OCI-LY7 (cell line): ENCODE data around the gene FNDC10. TPM values are rescaled to one million over a fixed set of nuclear protein-coding genes. Genes with fewer than 3 reads are reported as not detected.
"Not testable (repeated sequence)": the region's sequence is repeated elsewhere in the genome, so short reads cannot be mapped to it uniquely, and the experiment has no call there.

Experiments used
- BruUV-seq: library from RNA; stranded (reverse); fragments of 400-500 nt; replicated peaks from 2 replicates; lab custom pipeline; 2021; lab: Mats Ljungman, UMichigan
- CTCF ChIA-PET: fragments of 300-600 bp; sonication (Branson Sonifier 250); formaldehyde crosslinking; loops from one replicate; lab custom pipeline; 2022; ENCODE audit warnings: antibody characterized with exemption; ENCODE audit not compliant: unreplicated experiment; lab: Charles Lee
- POLR2A ChIA-PET: fragments of 300-600 bp; sonication (Branson Sonifier 250); formaldehyde crosslinking; loops from one replicate; lab custom pipeline; 2022; ENCODE audit warnings: antibody characterized with exemption; lab: Charles Lee
- DNase-seq: peaks from one replicate; pipeline ENCODE4 v3.0.0-alpha.2; 2015; ENCODE audit warnings: low spot score
- H2AFZ ChIP-seq: fragments of 200-600 bp; sonication (generic), shearing (Covaris generic); 2 replicates; pipeline ENCODE4 v1.6.1; 2014; ENCODE audit warnings: mild to moderate bottlenecking, antibody characterized with exemption, low read length, moderate library complexity
- H3K27ac ChIP-seq: fragments of 200-600 bp; sonication (generic); 2 replicates; pipeline ENCODE4 v1.5.1; 2014; ENCODE audit warnings: mixed run types, low read depth, mild to moderate bottlenecking, moderate library complexity, low read length, inconsistent platforms; ENCODE audit not compliant: poor library complexity, severe bottlenecking
- H3K36me3 ChIP-seq: fragments of 200-600 bp; sonication (generic); 2 replicates; pipeline ENCODE4 v1.6.1; 2014; ENCODE audit warnings: mild to moderate bottlenecking, antibody characterized with exemption, low read length, moderate library complexity, mixed read lengths; ENCODE audit not compliant: insufficient read depth
- H3K4me1 ChIP-seq: fragments of 200-600 bp; sonication (generic); 2 replicates; pipeline ENCODE4 v1.5.1; 2014; ENCODE audit warnings: mild to moderate bottlenecking, low read length; ENCODE audit not compliant: insufficient read depth, poor library complexity, severe bottlenecking
- H3K4me2 ChIP-seq: fragments of 200-600 bp; sonication (generic); 2 replicates; pipeline ENCODE4 v1.6.1; 2014; ENCODE audit warnings: mild to moderate bottlenecking, low read length
- H3K4me3 ChIP-seq: fragments of 200-600 bp; sonication (generic); 2 replicates; pipeline ENCODE4 v1.5.1; 2014; ENCODE audit warnings: mild to moderate bottlenecking, low read depth, low read length; ENCODE audit not compliant: poor library complexity, severe bottlenecking
- H3K79me2 ChIP-seq: fragments of 200-600 bp; sonication (generic); 2 replicates; pipeline ENCODE4 v1.6.1; 2016; ENCODE audit warnings: low read depth, mild to moderate bottlenecking, low read length, moderate library complexity, mixed read lengths; ENCODE audit not compliant: insufficient read depth
- H3K9me2 ChIP-seq: fragments of 200-600 bp; sonication (generic); 2 replicates; pipeline ENCODE4 v1.6.1; 2016; ENCODE audit warnings: mild to moderate bottlenecking, low read length, mixed read lengths; ENCODE audit not compliant: insufficient read depth
- H3K9me3 ChIP-seq: fragments of 200-600 bp; sonication (generic); 2 replicates; pipeline ENCODE4 v1.6.1; 2014; ENCODE audit warnings: mild to moderate bottlenecking, mixed run types, low read length, mixed read lengths
- H4K20me1 ChIP-seq: fragments of 200-600 bp; sonication (generic); 2 replicates; pipeline ENCODE4 v1.6.1; 2014; ENCODE audit warnings: mild to moderate bottlenecking, antibody characterized with exemption, low read length, moderate library complexity, mixed read lengths; ENCODE audit not compliant: insufficient read depth
- CTCF ChIP-seq: fragments of 200-600 bp; sonication (generic); conservative IDR thresholded peaks from 2 replicates; pipeline ENCODE4 v1.5.1; 2014; ENCODE audit warnings: mild to moderate bottlenecking, antibody characterized with exemption, low read length, moderate library complexity, mixed read lengths
- EZH2phosphoT487 ChIP-seq: fragments of 200-600 bp; sonication (generic); IDR thresholded peaks from 2 replicates; pipeline ENCODE4 v1.6.1; 2018; ENCODE audit warnings: low read depth, borderline replicate concordance, mild to moderate bottlenecking, mixed run types, antibody characterized with exemption, low read length, moderate library complexity, mixed read lengths
- intact Hi-C: fragments of 100-400 bp; cut with micrococcal nuclease; formaldehyde crosslinking; loops from one replicate; pipeline ENCODE4 v1.10.0; 2022; ENCODE audit not compliant: unreplicated experiment
- total RNA-seq, 2 experiments: library from RNA; depleted of rRNA in 1 of 2; stranded (reverse); fragments of >200 nt in 1 of 2; shearing (Covaris generic) in 1 of 2; gene quantifications; 2 replicates each; pipeline ENCODE4 v1.2.3, GENCODE V29; 2014 to 2022

Gene FNDC10
- total RNA-seq, 2 experiments from 2014 or later = 1.3 to 2.7 TPM

DNA sequence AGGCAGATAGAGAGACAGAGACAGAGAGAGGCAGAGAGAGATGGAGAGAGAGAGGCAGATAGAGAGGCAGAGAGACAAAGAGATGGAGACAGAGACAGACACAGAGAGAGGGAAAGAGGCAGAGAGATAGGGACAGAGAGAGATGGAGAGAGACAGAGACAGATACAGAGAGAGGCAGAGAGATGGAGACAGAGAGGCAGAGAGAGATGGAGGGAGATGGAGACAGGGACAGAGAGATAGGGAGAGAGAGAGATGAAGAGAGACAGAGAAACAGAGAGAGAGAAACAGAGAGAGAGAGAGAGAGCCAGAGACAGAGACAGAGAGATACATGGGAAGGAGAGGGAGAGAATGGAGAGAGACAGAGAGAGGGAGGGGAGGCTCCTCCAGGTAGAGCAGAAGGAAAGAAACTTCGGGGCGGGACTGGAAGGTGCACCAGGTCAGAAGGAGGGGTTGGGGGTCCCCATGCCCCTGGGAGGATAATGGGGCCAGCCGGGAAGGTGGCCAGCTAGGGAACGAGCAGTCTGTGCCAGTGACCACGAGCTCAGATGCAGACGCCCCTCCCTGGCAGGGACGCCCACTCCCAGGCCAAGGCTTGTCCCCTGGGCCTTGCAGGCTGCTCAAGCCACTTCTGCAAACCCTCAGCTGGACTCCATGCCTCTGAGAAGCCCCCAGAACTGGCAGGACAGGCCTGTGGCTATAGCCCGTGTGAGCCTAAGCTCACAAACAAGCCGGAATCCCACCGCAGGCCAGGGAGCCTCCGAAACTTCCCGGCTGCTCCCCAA is 3.3 kb downstream of the FNDC10 start:
- Histone ChIP-seq H3K4me2 (no peak overlapping the region), H3K36me3 (no peaks in the 10 kb centered on the region), H3K79me2 (no peaks in the 10 kb centered on the region), H4K20me1 (no peaks in the 10 kb centered on the region), H3K4me1 (no peaks in the 10 kb centered on the region), H3K9me3 (no peaks in the 10 kb centered on the region), H3K9me2 (no peaks in the 10 kb centered on the region), H3K27ac (no peak overlapping the region), H2AFZ (no peak overlapping the region), H3K4me3 (no peak overlapping the region)
- BruUV-seq = no TSS peak
- ChIA-PET POLR2A (no interaction called here), CTCF (no interaction called here)
- intact Hi-C loops = no loop called here
- no peak for DNase-seq
- TF ChIP-seq EZH2phosphoT487 (no peak), CTCF (no peak)

DNA sequence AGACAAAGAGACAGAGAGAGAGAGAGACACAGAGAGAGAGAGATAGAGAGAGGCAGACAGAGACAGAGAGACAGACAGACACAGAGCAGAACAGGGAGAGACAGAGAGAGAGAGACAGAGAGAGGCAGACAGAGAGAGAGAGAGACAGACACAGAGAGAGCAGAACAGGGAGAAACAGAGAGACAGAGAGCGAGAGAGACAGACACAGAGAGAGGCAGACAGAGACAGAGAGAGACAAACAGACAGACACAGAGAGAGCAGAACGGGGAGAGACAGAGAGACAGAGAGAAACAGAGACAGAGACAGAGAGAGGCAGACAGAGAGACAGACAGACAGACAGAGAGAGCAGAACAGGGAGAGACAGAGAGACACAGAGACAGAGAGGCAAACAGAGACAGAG is 4.6 kb downstream of the FNDC10 start:
- intact Hi-C loops, BruUV-seq, POLR2A ChIA-PET: not testable (repeated sequence)

DNA sequence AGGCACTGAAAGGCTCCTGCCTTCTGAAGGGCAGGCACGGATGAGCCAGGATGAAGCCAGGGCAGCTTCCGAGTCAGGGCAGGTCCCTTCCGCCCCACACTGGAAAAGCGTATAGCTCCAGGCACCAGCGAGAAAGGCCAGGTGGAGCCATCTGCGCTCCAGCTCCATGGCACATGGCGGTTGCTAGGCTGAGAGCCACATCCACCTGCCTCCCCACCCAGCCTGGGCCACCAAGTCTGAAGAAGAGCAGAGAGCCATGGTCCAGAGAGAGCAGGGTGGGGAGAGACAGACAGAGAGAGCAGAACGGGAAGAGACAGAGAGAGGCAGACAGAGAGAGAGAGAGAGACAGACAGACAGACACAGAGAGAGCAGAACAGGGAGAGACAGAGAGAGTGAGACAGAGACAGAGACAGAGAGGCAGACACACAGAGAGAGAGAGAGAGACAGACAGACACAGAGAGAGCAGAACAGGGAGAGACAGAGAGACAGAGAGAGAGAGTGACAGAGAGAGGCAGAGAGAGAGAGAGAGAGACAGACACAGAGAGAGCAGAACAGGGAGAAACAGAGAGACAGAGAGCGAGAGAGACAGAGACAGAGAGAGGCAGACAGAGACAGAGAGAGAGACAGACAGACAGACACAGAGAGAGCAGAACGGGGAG is 5.2 kb downstream of the FNDC10 start:
- Histone ChIP-seq H3K79me2 (no peaks in the 10 kb centered on the region), H2AFZ (no peak overlapping the region), H3K4me3 (no peak overlapping the region), H4K20me1 (no peaks in the 10 kb centered on the region), H3K9me2 (no peaks in the 10 kb centered on the region), H3K4me2 (no peak overlapping the region), H3K4me1 (no peaks in the 10 kb centered on the region), H3K9me3 (no peaks in the 10 kb centered on the region), H3K36me3 (no peaks in the 10 kb centered on the region), H3K27ac (no peak overlapping the region)
- POLR2A ChIA-PET = no interaction called here
- BruUV-seq = no TSS peak
- TF ChIP-seq CTCF (no peak), EZH2phosphoT487 (no peak)
- intact Hi-C loops = no loop called here
- no peak for DNase-seq
- CTCF ChIA-PET = no interaction called here

More for the DNA sequence above, 4.6 kb downstream of the FNDC10 start:
- H3K27ac ChIP-seq, H3K79me2 ChIP-seq, H3K4me2 ChIP-seq, H2AFZ ChIP-seq, DNase-seq, H3K4me3 ChIP-seq, CTCF ChIA-PET, H3K9me2 ChIP-seq, H3K36me3 ChIP-seq, H3K9me3 ChIP-seq, H4K20me1 ChIP-seq, H3K4me1 ChIP-seq: not testable (repeated sequence)
